OCI-LY1 (cell line): ENCODE measurements around the gene KRT17.

Source experiments
- H2AFZ ChIP-seq: fragments of 200-600 bp; sonication (generic), shearing (Covaris generic); 2 replicates; pipeline ENCODE4 v1.6.0; 2014; ENCODE audit warnings: antibody characterized with exemption, mild to moderate bottlenecking, low read length
- H3F3A ChIP-seq: fragments of 200-600 bp; sonication (generic), shearing (Covaris generic); 2 replicates; pipeline ENCODE4 v1.6.0; 2014; ENCODE audit warnings: mild to moderate bottlenecking, antibody characterized with exemption, low read length, moderate library complexity; ENCODE audit not compliant: insufficient read depth
- H3K27ac ChIP-seq: fragments of 200-600 bp; sonication (generic); 2 replicates; pipeline ENCODE4 v1.5.1; 2014; ENCODE audit warnings: low read length, mixed run types, mild to moderate bottlenecking, low read depth; ENCODE audit not compliant: poor library complexity, severe bottlenecking
- H3K27me3 ChIP-seq: fragments of 200-600 bp; sonication (generic); 2 replicates; pipeline ENCODE4 v1.6.0; 2014; ENCODE audit warnings: antibody characterized with exemption, mild to moderate bottlenecking, low read length, moderate library complexity; ENCODE audit not compliant: insufficient read depth
- H3K36me3 ChIP-seq: fragments of 200-600 bp; sonication (generic); 2 replicates; pipeline ENCODE4 v1.6.1; 2014; ENCODE audit warnings: mild to moderate bottlenecking, antibody characterized with exemption, low read length, moderate library complexity, mixed read lengths; ENCODE audit not compliant: insufficient read depth
- H3K4me1 ChIP-seq: fragments of 200-600 bp; sonication (generic); 2 replicates; pipeline ENCODE4 v1.5.1; 2014; ENCODE audit warnings: mild to moderate bottlenecking, low read length, moderate library complexity; ENCODE audit not compliant: insufficient read depth, severe bottlenecking
- H3K4me2 ChIP-seq: fragments of 200-600 bp; sonication (generic), shearing (Covaris generic); 2 replicates; pipeline ENCODE4 v1.6.1; 2014; ENCODE audit warnings: low read length
- H3K4me3 ChIP-seq: fragments of 200-600 bp; sonication (generic); 2 replicates; pipeline ENCODE4 v1.5.1; 2014; ENCODE audit warnings: low read length, low read depth, mild to moderate bottlenecking, mixed read lengths; ENCODE audit not compliant: poor library complexity, severe bottlenecking
- H3K79me2 ChIP-seq: fragments of 200-600 bp; shearing (Covaris generic); 2 replicates; pipeline ENCODE4 v1.6.1; 2016; ENCODE audit warnings: mixed run types, low read length, mixed read lengths; ENCODE audit not compliant: insufficient read depth
- H3K9ac ChIP-seq: fragments of 200-600 bp; sonication (generic), shearing (Covaris generic); 2 replicates; pipeline ENCODE4 v1.6.1; 2014; ENCODE audit warnings: mild to moderate bottlenecking, low read length, mixed read lengths
- H3K9me2 ChIP-seq: fragments of 200-600 bp; sonication (generic), shearing (Covaris generic); 2 replicates; pipeline ENCODE4 v1.6.1; 2014; ENCODE audit warnings: low read depth, mild to moderate bottlenecking, low read length, mixed read lengths
- H3K9me3 ChIP-seq: fragments of 200-600 bp; shearing (Covaris generic); 2 replicates; pipeline ENCODE4 v1.6.1; 2014; ENCODE audit warnings: low read length, mixed read lengths
- H4K20me1 ChIP-seq: fragments of 200-600 bp; sonication (generic), shearing (Covaris generic); 2 replicates; pipeline ENCODE4 v1.6.0; 2016; ENCODE audit warnings: mild to moderate bottlenecking, low read length; ENCODE audit not compliant: insufficient read depth
- EZH2 ChIP-seq: fragments of 200-600 bp; sonication (generic), shearing (Covaris generic); IDR thresholded peaks from 2 replicates; pipeline ENCODE4 v1.8.0; 2017; ENCODE audit warnings: borderline replicate concordance, mixed run types, mild to moderate bottlenecking, antibody characterized with exemption, low read length, moderate library complexity, mixed read lengths
- TF ChIP-seq, protein P1 (sequence below): fragments of 200-600 bp; sonication (generic), shearing (Covaris generic); IDR thresholded peaks from 2 replicates; pipeline ENCODE4 v1.5.1; 2017; ENCODE audit warnings: mild to moderate bottlenecking, antibody characterized with exemption, low read length, moderate library complexity, mixed read lengths

KRT17 gene

DNA sequence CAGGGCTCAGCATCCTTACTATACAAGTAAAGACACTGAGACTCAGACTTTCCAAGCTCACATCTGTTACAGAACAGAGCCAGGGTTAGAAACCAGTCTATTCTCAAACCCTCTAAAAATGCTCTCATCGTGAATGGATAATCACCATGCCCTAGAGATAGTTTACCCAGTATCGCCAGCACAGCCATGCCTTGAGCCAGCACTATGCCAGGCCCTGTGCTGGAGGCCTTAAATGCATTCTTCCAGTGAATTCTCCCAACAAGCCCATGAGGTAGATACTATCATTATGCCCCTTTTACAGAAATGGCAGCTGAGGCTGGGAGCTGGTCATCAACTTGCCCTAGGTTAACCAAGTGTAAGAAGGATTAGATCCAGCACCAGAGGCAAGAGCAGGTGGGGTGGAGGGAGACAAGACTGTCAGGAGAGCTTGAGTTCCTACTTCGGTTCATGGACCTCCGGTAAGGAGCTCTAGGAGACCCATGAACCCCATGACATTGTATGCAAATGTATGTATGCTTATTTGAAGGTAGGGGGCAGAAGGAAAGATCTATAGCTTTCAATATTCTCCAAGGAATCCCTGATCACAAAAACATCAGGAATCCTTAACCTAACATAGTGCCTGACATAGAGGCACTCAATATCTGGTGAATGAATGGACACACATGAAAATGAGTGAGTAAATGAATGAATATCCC is 42.9 kb downstream of the KRT17 start:
- H3K4me1 ChIP-seq, result peaks cover 4% of the 10 kb centered on the region
- H3K27ac ChIP-seq, result no peak overlapping the region
- H3K9me3 ChIP-seq, result no peaks in the 10 kb centered on the region
- TF ChIP-seq EZH2, result no peak
- TF ChIP-seq, protein P1, sequence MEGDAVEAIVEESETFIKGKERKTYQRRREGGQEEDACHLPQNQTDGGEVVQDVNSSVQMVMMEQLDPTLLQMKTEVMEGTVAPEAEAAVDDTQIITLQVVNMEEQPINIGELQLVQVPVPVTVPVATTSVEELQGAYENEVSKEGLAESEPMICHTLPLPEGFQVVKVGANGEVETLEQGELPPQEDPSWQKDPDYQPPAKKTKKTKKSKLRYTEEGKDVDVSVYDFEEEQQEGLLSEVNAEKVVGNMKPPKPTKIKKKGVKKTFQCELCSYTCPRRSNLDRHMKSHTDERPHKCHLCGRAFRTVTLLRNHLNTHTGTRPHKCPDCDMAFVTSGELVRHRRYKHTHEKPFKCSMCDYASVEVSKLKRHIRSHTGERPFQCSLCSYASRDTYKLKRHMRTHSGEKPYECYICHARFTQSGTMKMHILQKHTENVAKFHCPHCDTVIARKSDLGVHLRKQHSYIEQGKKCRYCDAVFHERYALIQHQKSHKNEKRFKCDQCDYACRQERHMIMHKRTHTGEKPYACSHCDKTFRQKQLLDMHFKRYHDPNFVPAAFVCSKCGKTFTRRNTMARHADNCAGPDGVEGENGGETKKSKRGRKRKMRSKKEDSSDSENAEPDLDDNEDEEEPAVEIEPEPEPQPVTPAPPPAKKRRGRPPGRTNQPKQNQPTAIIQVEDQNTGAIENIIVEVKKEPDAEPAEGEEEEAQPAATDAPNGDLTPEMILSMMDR, result no peak
- H3K9ac ChIP-seq, result no peak overlapping the region
- no peak overlapping the region for H3K4me3 ChIP-seq
- H4K20me1 ChIP-seq, result no peaks in the 10 kb centered on the region
- H3K9me2 ChIP-seq, result no peaks in the 10 kb centered on the region
- no peak overlapping the region for H3K4me2 ChIP-seq
- no peaks in the 10 kb centered on the region for H3K36me3 ChIP-seq
- no peaks in the 10 kb centered on the region for H3K79me2 ChIP-seq
- H3F3A ChIP-seq, result no peaks in the 10 kb centered on the region
- H2AFZ ChIP-seq, result no peak overlapping the region
- no peaks in the 10 kb centered on the region for H3K27me3 ChIP-seq

- Histone ChIP-seq H4K20me1 (no peaks in the 10 kb centered on the region), H3K27me3 (no peaks in the 10 kb centered on the region), H3K9ac (no peak overlapping the region), H3K36me3 (no peaks in the 10 kb centered on the region), H3K27ac (no peak overlapping the region), H3K4me1 (peaks cover 4% of the 10 kb centered on the region), H3K9me3 (no peaks in the 10 kb centered on the region), H3K4me2 (no peak overlapping the region), H3K9me2 (no peaks in the 10 kb centered on the region), H3K4me3 (no peak overlapping the region), H3F3A (no peaks in the 10 kb centered on the region), H3K79me2 (no peaks in the 10 kb centered on the region), H2AFZ (no peak overlapping the region)
- TF ChIP-seq, protein P1, result no peak
- TF ChIP-seq EZH2, result no peak
Measured at GRCh38 chr17:41580687-41581365, 43.5 kb downstream of the KRT17 start.

- no peaks in the 10 kb centered on the region; the same call in 1 of the 2 replicates for H3K27me3 ChIP-seq
- H3K4me1 ChIP-seq, result peaks cover 4% of the 10 kb centered on the region
- H3K36me3 ChIP-seq, result no peaks in the 10 kb centered on the region
- no peaks in the 10 kb centered on the region for H3K79me2 ChIP-seq
- no peak overlapping the region for H3K4me3 ChIP-seq
- H3K9me3 ChIP-seq, result no peaks in the 10 kb centered on the region
- no peak overlapping the region for H2AFZ ChIP-seq
- H3K9ac ChIP-seq, result no peak overlapping the region
- H4K20me1 ChIP-seq, result no peaks in the 10 kb centered on the region
- H3K27ac ChIP-seq, result no peak overlapping the region
- no peaks in the 10 kb centered on the region for H3F3A ChIP-seq
- TF ChIP-seq, protein P1, result no peak
- no peak for TF ChIP-seq EZH2
- H3K9me2 ChIP-seq, result no peaks in the 10 kb centered on the region
- no peak overlapping the region for H3K4me2 ChIP-seq
Measured at GRCh38 chr17:41580244-41580575, 44.2 kb downstream of the KRT17 start.
